Central memory CD8-positive, alpha-beta T cell (primary cell): ENCODE measurements around the gene ARRB1.

Experiments used
- ATAC-seq: fragments of 150-1000 bp; cut with Tn5 transposase; replicated peaks from 2 replicates; pipeline ENCODE4 v1.10.0; 2022; ENCODE audit warnings: mild to moderate bottlenecking, moderate FRiP score, moderate number of reproducible peaks; ENCODE audit not compliant: poor library complexity, severe bottlenecking; ENCODE audit errors: extremely low read depth
- DNase-seq, 2 donors: peaks; one replicate each; pipeline ENCODE4 v3.0.0; 2021; ENCODE audit warnings: low spot score in 2 of 2
- H3K27ac Mint-ChIP-seq: one replicate; pipeline ENCODE4 v1.8.0; 2022; ENCODE audit warnings: low read depth, mild to moderate bottlenecking, moderate library complexity, mixed read lengths
- H3K27me3 Mint-ChIP-seq: one replicate; pipeline ENCODE4 v1.8.0; 2022; ENCODE audit warnings: mixed read lengths
- H3K36me3 Mint-ChIP-seq: one replicate; pipeline ENCODE4 v1.8.0; 2022; ENCODE audit warnings: mild to moderate bottlenecking, moderate library complexity, mixed read lengths; ENCODE audit not compliant: insufficient read depth
- H3K4me1 Mint-ChIP-seq: one replicate; pipeline ENCODE4 v1.8.0; 2022; ENCODE audit warnings: mixed read lengths
- H3K4me3 Mint-ChIP-seq: one replicate; pipeline ENCODE4 v1.8.0; 2022; ENCODE audit warnings: mild to moderate bottlenecking, moderate library complexity, mixed read lengths
- H3K9me3 Mint-ChIP-seq: one replicate; pipeline ENCODE4 v1.8.0; 2022; ENCODE audit warnings: mixed read lengths

ARRB1 gene

DNA sequence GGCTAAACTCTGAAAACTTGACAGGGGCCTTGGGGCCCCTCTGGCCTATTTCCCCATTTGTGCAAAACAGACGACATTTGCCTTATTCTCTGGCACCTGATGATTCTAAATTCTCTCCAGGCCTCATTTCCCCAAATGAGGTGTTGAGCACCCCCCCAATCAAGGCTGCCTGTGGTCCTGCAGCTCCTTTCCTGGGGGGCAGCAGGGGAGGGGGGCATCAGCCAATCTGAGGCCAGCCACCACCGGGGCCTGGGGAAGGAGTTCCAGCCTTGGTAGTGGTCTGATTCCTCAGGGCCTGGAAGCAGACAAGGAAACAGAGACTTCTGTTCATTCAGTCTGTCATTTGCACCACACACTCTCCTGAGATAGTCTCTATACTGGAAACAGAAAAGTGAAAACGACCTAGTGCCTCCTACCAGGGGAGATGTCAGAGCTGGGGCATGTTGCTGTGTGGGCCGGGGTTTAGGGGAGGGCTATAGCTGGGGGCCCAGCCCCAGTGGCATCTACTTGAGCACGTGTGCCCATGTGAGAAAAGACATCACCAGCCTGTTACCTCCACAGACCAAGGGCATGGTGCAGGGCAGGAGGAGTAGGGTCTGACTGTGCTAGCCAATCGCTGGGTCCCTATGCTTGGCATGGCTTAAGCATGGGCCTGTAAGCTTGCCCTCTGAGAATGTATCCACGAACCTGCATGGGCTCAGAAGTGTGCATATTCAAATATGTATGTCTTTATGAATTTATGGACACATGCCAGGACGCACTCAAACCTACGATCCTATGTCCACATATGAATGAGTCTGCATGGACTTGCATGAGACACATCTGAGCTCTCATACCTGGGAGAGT, 112.6 kb downstream of the ARRB1 start:
- DNase-seq = no peak
- Mint-ChIP-seq H3K27ac (no peak overlapping the region), H3K4me3 (no peak overlapping the region), H3K4me1 (peaks cover 6% of the 10 kb centered on the region), H3K27me3 (peaks cover 76% of the 10 kb centered on the region), H3K36me3 (peaks cover 3% of the 10 kb centered on the region), H3K9me3 (peaks cover 2% of the 10 kb centered on the region)
- no peak for ATAC-seq

GRCh38 chr11:75237050-75237449, 114.4 kb downstream of the ARRB1 start:
- no peak for DNase-seq
- Mint-ChIP-seq H3K9me3 (peaks cover 5% of the 10 kb centered on the region), H3K4me1 (no peaks in the 10 kb centered on the region), H3K4me3 (no peak overlapping the region), H3K27me3 (peaks cover 65% of the 10 kb centered on the region), H3K27ac (no peak overlapping the region), H3K36me3 (peaks cover 3% of the 10 kb centered on the region)
- no peak for ATAC-seq

GRCh38 chr11:75236062-75236461, 115.4 kb downstream of the ARRB1 start:
- Mint-ChIP-seq H3K27me3 (peaks cover 72% of the 10 kb centered on the region), H3K4me3 (no peak overlapping the region), H3K4me1 (no peaks in the 10 kb centered on the region), H3K9me3 (peaks cover 5% of the 10 kb centered on the region), H3K36me3 (peaks cover 3% of the 10 kb centered on the region), H3K27ac (no peak overlapping the region)
- no peak for DNase-seq
- no peak for ATAC-seq

DNA sequence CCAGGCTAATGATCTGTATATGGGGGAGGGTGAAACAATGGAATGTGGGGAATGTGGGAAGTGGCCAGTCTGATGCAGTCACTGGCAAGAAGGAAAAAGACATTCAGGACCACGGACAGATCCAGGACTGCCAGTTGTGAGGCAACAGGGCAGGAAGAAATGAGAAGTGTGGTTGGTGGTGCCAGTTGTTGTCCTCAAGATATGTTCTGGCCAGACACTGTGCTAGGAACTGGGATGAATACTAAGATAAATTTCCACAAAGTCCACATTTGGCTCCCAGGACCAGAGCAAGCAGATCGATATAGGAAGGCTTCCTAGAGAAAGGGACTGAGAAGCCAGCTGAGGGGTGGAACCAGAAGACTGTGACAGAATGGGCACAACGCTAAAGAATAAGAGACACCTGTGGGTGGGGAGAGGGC, 117.7 kb downstream of the ARRB1 start:
- Mint-ChIP-seq H3K36me3 (no peaks in the 10 kb centered on the region), H3K9me3 (peaks cover 5% of the 10 kb centered on the region), H3K4me3 (no peak overlapping the region), H3K27ac (no peak overlapping the region), H3K4me1 (no peaks in the 10 kb centered on the region), H3K27me3 (peaks cover 73% of the 10 kb centered on the region)
- ATAC-seq = no peak
- DNase-seq = no peak

GRCh38 chr11:75230621-75231020, 120.8 kb downstream of the ARRB1 start:
- no peak overlapping the region for H3K4me3 Mint-ChIP-seq
- no peak overlapping the region for H3K27ac Mint-ChIP-seq
- H3K9me3 Mint-ChIP-seq = peaks cover 5% of the 10 kb centered on the region
- H3K27me3 Mint-ChIP-seq = peaks cover 41% of the 10 kb centered on the region
- DNase-seq (no peak), ATAC-seq (no peak)
- no peaks in the 10 kb centered on the region for H3K36me3 Mint-ChIP-seq
- no peaks in the 10 kb centered on the region for H3K4me1 Mint-ChIP-seq

- H3K27ac Mint-ChIP-seq = no peak overlapping the region
Observed at GRCh38 chr11:75229466-75229865, 122.0 kb downstream of the ARRB1 start.

GRCh38 chr11:75225794-75226193, 125.7 kb downstream of the ARRB1 start:
- no peaks in the 10 kb centered on the region for H3K36me3 Mint-ChIP-seq
- DNase-seq = no peak
- H3K27ac Mint-ChIP-seq = no peak overlapping the region
- H3K27me3 Mint-ChIP-seq = peaks cover 15% of the 10 kb centered on the region
- no peak overlapping the region for H3K4me3 Mint-ChIP-seq
- ATAC-seq = no peak
- H3K4me1 Mint-ChIP-seq = no peaks in the 10 kb centered on the region
- H3K9me3 Mint-ChIP-seq = no peaks in the 10 kb centered on the region

More at GRCh38 chr11:75229466-75229865, 122.0 kb downstream of the ARRB1 start:
- Mint-ChIP-seq H3K4me1 (no peaks in the 10 kb centered on the region), H3K36me3 (no peaks in the 10 kb centered on the region), H3K9me3 (peaks cover 5% of the 10 kb centered on the region), H3K27me3 (peaks cover 39% of the 10 kb centered on the region), H3K4me3 (no peak overlapping the region)
- DNase-seq = no peak
- ATAC-seq = no peak

GRCh38 chr11:75223954-75224643, 127.4 kb downstream of the ARRB1 start:
- no peak for ATAC-seq
- H3K27me3 Mint-ChIP-seq = peaks cover 5% of the 10 kb centered on the region
- no peak for DNase-seq
- no peaks in the 10 kb centered on the region for H3K4me1 Mint-ChIP-seq
- no peaks in the 10 kb centered on the region for H3K36me3 Mint-ChIP-seq
- H3K27ac Mint-ChIP-seq = no peak overlapping the region
- no peak overlapping the region for H3K4me3 Mint-ChIP-seq
- no peaks in the 10 kb centered on the region for H3K9me3 Mint-ChIP-seq

DNA sequence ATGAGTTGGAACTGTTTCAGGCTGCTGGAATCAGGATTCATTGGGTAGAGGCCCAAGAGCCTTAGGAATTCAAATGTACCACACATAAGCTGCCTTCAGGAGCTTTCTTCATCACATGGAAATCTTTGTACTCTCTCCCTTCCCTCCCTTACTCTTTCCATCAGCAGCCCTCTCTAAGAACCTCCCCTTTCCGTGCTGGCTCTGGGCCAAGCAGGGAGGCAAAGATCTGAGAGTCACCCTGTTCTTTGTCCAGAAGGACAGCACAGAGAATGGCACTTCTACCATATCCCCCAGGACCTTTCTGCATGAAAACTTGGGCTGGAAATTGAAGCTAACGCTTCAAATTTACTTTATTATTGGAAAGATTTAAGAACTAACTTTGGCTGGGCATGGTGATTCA, 131.6 kb downstream of the ARRB1 start:
- DNase-seq = no peak
- H3K36me3 Mint-ChIP-seq = no peaks in the 10 kb centered on the region
- no peak for ATAC-seq
- peaks cover 45% of the 10 kb centered on the region for H3K27me3 Mint-ChIP-seq
- no peak overlapping the region for H3K4me3 Mint-ChIP-seq
- H3K27ac Mint-ChIP-seq = no peak overlapping the region
- no peaks in the 10 kb centered on the region for H3K4me1 Mint-ChIP-seq
- no peaks in the 10 kb centered on the region for H3K9me3 Mint-ChIP-seq

GRCh38 chr11:75214843-75215242, 136.6 kb downstream of the ARRB1 start:
- Mint-ChIP-seq H3K4me3 (no peak overlapping the region), H3K4me1 (no peaks in the 10 kb centered on the region), H3K9me3 (no peaks in the 10 kb centered on the region), H3K27ac (no peak overlapping the region), H3K36me3 (no peaks in the 10 kb centered on the region), H3K27me3 (peaks cover 57% of the 10 kb centered on the region)
- no peak for DNase-seq
- ATAC-seq = no peak

DNA sequence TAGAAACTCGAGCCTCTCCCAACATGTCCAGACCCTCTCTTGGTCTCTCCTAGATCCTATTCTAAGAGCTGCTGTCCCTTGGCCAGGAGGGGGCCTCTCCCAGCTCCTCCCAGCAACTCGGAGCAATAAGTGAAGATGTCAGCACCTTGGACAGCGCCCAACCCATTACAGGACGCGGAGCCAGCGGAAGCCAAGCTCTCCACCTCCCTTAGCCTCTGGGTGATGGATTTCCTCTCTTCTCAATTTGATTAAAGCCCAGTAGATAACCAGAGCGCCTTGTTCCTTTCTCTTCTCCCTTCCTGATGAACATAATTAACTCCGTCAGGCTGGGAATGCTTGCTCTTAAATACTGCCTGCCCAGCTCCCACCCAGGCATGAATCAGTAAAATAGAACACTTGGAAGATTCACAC, 137.0 kb downstream of the ARRB1 start:
- ATAC-seq = no peak
- no peak overlapping the region for H3K27ac Mint-ChIP-seq
- H3K36me3 Mint-ChIP-seq = no peaks in the 10 kb centered on the region
- H3K9me3 Mint-ChIP-seq = no peaks in the 10 kb centered on the region
- H3K4me1 Mint-ChIP-seq = no peaks in the 10 kb centered on the region
- no peak overlapping the region for H3K4me3 Mint-ChIP-seq
- peak; percentile 44 to 58 for DNase-seq
- H3K27me3 Mint-ChIP-seq = peaks cover 55% of the 10 kb centered on the region
